ENCODE measurements around the gene PXMP2.

- TF ChIP-seq CTCF (IDR thresholded peaks at IDR 0.05; ENCODE audit: low read depth, low read length, missing input control) (no peak), FOXA1 (IDR thresholded peaks at IDR 0.05) (no peak), TAF1 (conservative IDR thresholded peaks at IDR 0.05) (no peak), ATF3 (IDR thresholded peaks at IDR 0.05) (no peak), MAX (IDR thresholded peaks at IDR 0.05) (no peak), REST (IDR thresholded peaks at IDR 0.05) (no peak), GABPA (IDR thresholded peaks at IDR 0.05 in 1 of 2, conservative IDR thresholded peaks at IDR 0.05 in 1 of 2) (no peak), RXRA (IDR thresholded peaks at IDR 0.05) (no peak), JUND (IDR thresholded peaks at IDR 0.05) (no peak)
Measured at GRCh38 chr12:132703641-132704040, 16.3 kb downstream of the PXMP2 start.

All from liver (tissue), 3 donors.